ENCODE results near the gene CARD10. TPM values are rescaled to one million over a fixed set of nuclear protein-coding genes. Genes with fewer than 3 reads are reported as not detected.

The CARD10 gene
- total RNA-seq, 1 experiment from 2014 or later: 17.7 TPM

DNA sequence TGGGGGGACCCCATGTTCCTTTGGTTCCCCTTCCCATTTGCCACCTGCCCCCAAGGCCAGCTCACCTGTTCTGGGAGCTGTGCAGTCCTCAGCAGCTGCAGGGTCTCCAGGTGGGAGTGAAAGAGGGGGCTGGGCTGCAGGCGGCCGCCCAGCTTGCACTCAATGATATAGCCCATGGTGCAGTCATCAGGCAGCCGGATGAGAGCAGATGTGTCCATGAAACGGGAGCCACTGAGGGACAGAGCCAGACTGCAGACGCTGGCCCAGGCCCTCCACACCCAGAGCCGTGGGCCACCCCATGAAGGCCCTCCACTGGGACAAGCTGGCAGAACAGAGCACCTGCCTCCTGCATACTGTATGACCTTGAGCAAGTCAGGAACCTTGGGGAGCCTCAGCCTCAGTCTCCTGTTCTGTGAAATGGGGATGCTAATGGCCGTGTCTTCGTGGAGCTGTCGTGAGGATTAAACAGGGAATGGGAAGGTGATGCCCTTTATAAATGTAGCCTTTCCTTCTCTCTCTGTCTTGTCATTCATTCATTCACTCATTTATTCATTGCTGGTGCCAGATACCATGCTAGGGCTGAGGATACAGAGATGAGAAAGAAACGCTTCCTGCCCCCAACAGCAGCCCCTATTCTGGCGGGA, 44.6 kb downstream of the CARD10 start:
- no peaks in the 10 kb centered on the region for H3K27me3 ChIP-seq (ENCODE audit: insufficient read depth, low read length)
- no peak overlapping the region for H2AFZ ChIP-seq (ENCODE audit: low read length)
- no peak overlapping the region for H2BK20ac ChIP-seq (ENCODE audit: low read depth, low read length, poor library complexity, severe bottlenecking)
- no peak overlapping the region for H3K23ac ChIP-seq (ENCODE audit: insufficient read length, low read depth, low read length)
- H3K4me1 Mint-ChIP-seq: peaks cover 2 to 13% of the 10 kb centered on the region in 2 experiments; a peak in 3 of 4 replicates
- H3K9me3 Mint-ChIP-seq: no peaks in the 10 kb centered on the region
- H2BK12ac ChIP-seq (ENCODE audit: insufficient read length, low read depth, low read length): no peak overlapping the region
- H4K20me1 ChIP-seq (ENCODE audit: control insufficient read depth, insufficient read depth, insufficient read length): no peaks in the 10 kb centered on the region
- H3K4me2 ChIP-seq (ENCODE audit: insufficient read depth, insufficient read length, low read length): no peak overlapping the region
- H3K27me3 Mint-ChIP-seq (ENCODE audit: low read depth): peaks cover 22% of the 10 kb centered on the region
- no peak overlapping the region for H2BK5ac ChIP-seq (ENCODE audit: insufficient read length, low read length)
- no peak overlapping the region for H3K9ac ChIP-seq (ENCODE audit: extremely low read depth, insufficient read length, low read length)
- H3K4ac ChIP-seq (ENCODE audit: low read depth, low read length): no peak overlapping the region
- TF ChIP-seq, protein P1, sequence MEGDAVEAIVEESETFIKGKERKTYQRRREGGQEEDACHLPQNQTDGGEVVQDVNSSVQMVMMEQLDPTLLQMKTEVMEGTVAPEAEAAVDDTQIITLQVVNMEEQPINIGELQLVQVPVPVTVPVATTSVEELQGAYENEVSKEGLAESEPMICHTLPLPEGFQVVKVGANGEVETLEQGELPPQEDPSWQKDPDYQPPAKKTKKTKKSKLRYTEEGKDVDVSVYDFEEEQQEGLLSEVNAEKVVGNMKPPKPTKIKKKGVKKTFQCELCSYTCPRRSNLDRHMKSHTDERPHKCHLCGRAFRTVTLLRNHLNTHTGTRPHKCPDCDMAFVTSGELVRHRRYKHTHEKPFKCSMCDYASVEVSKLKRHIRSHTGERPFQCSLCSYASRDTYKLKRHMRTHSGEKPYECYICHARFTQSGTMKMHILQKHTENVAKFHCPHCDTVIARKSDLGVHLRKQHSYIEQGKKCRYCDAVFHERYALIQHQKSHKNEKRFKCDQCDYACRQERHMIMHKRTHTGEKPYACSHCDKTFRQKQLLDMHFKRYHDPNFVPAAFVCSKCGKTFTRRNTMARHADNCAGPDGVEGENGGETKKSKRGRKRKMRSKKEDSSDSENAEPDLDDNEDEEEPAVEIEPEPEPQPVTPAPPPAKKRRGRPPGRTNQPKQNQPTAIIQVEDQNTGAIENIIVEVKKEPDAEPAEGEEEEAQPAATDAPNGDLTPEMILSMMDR (conservative IDR thresholded peaks at IDR 0.05): no peak
- H3K27ac Mint-ChIP-seq: no peak overlapping the region; a peak in 1 of 7 replicates
- no peak overlapping the region for H4K8ac ChIP-seq (replicated peaks; ENCODE audit: insufficient read length, low read depth, low read length)
- H2AK5ac ChIP-seq (ENCODE audit: insufficient read length, low read length): no peak overlapping the region
- no peak overlapping the region for H3K27ac ChIP-seq (ENCODE audit: insufficient read length, low read depth, low read length)
- H4K91ac ChIP-seq (ENCODE audit: insufficient read length, low read depth, low read length): no peak overlapping the region
- no peaks in the 10 kb centered on the region for H3K4me1 ChIP-seq (ENCODE audit: insufficient read depth, low read length)
- no peak overlapping the region for H3K56ac ChIP-seq (ENCODE audit: insufficient read length, low read depth, low read length)
- H3K14ac ChIP-seq (ENCODE audit: insufficient read depth, low read length): no peak overlapping the region
- no peaks in the 10 kb centered on the region for H3K36me3 Mint-ChIP-seq (ENCODE audit: insufficient read depth in 1 of 3, low read depth in 3 of 3)
- no peaks in the 10 kb centered on the region for H3K23me2 ChIP-seq (ENCODE audit: insufficient read length, low read depth, low read length, poor library complexity, severe bottlenecking)
- H3K9me3 ChIP-seq (ENCODE audit: control insufficient read depth, low read depth, low read length): no peaks in the 10 kb centered on the region
- no peak overlapping the region for H3T11ph ChIP-seq (ENCODE audit: low read length)
- H4K5ac ChIP-seq (ENCODE audit: insufficient read length, low read depth, low read length): no peak overlapping the region
- H3K79me1 ChIP-seq (ENCODE audit: insufficient read depth, low read depth, low read length, poor library complexity, severe bottlenecking): no peaks in the 10 kb centered on the region
- no peak overlapping the region for H3K18ac ChIP-seq (ENCODE audit: insufficient read length, low read depth, low read length)
- no peaks in the 10 kb centered on the region for H3K79me2 ChIP-seq (ENCODE audit: insufficient read depth, low read length)
- no peak for DNase-seq
- no CpG with 5 or more reads among the region's 11 CpGs for WGBS (ENCODE audit: extremely low coverage, insufficient read length, low lambda C conversion rate)
- no peak overlapping the region; a peak in 1 of 5 replicates for H3K4me3 Mint-ChIP-seq
- H2BK120ac ChIP-seq (ENCODE audit: low read depth, low read length, poor library complexity, severe bottlenecking): no peak overlapping the region
- H2BK15ac ChIP-seq (ENCODE audit: low read depth, low read length): no peak overlapping the region
